ENCODE measurements around the gene SLC26A3.
A peak's percentile ranks its signal among the peaks of the same experiment; 100 is the strongest.

Gene SLC26A3

DNA sequence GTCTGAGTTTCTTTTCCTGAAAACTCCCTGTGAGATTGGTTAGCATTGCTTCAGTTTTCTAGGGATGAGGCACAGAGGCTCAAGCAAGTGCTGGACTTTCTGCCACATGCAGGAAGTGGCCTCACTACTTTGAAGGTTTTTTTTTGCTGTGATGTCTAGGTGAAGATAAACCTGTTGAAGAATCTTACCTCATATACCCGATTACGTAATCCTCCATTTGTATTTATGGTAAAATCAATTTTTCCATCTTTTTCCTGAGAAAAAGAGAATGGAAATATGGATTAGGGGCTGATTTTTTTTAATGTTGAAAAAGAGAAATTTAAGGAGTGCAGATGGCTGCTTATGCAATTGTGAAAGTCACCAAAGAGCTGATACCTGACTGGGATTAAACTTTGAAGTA, 35.6 kb downstream of the SLC26A3 start:
- TF ChIP-seq, protein P1, sequence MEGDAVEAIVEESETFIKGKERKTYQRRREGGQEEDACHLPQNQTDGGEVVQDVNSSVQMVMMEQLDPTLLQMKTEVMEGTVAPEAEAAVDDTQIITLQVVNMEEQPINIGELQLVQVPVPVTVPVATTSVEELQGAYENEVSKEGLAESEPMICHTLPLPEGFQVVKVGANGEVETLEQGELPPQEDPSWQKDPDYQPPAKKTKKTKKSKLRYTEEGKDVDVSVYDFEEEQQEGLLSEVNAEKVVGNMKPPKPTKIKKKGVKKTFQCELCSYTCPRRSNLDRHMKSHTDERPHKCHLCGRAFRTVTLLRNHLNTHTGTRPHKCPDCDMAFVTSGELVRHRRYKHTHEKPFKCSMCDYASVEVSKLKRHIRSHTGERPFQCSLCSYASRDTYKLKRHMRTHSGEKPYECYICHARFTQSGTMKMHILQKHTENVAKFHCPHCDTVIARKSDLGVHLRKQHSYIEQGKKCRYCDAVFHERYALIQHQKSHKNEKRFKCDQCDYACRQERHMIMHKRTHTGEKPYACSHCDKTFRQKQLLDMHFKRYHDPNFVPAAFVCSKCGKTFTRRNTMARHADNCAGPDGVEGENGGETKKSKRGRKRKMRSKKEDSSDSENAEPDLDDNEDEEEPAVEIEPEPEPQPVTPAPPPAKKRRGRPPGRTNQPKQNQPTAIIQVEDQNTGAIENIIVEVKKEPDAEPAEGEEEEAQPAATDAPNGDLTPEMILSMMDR (IDR thresholded peaks at IDR 0.05; ENCODE audit: low read depth, low read length, missing control alignments) = no peak
- no peak for DNase-seq (ENCODE audit: extremely low read depth, low read depth)
- no peak overlapping the region for H3K4me3 ChIP-seq (replicated peaks; ENCODE audit: low read depth, low read length)

DNA sequence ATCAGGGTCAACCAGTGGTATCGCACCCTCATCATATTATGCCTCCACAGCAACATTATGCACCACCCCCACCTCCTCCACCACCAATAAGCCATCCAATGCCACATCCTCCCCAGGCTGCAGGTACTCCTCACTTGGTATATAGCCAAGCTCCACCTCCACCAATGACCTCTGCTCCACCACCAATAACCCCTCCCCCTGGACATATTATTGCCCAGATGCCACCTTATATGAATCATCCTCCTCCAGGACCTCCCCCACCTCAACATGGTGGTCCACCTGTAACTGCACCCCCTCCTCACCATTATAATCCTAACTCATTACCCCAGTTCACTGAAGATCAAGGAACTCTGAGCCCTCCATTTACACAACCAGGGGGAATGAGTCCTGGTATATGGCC, 44.4 kb downstream of the SLC26A3 start:
- TF ChIP-seq, protein P1 (IDR thresholded peaks at IDR 0.05; ENCODE audit: low read depth, low read length, missing control alignments) = no peak
- DNase-seq (ENCODE audit: extremely low read depth, low read depth) = no peak
- no peak overlapping the region for H3K4me3 ChIP-seq (replicated peaks; ENCODE audit: low read depth, low read length)

DNA sequence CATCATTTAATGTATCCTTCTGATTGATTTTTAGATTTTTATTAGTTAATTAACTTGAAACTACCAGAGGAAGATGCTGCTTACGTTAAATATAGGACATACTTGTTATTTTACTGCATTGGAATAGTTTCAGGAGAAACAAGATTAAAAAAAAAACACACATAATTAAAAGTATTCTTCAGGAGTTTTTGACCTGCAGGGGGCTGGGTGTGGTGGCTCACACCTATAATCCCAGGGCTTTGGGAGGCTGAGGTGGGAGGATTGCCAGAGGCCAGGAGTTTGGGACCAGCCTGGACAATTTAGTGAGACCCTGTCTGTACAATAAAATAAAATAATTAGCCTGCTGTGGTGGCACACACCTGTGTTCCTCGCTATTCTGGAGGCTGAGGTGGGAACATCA, 48.4 kb downstream of the SLC26A3 start:
- H3K4me3 ChIP-seq (replicated peaks; ENCODE audit: low read depth, low read length) = no peak overlapping the region
- TF ChIP-seq, protein P1 (IDR thresholded peaks at IDR 0.05; ENCODE audit: low read depth, low read length, missing control alignments) = no peak
- no peak for DNase-seq (ENCODE audit: extremely low read depth, low read depth)

DNA sequence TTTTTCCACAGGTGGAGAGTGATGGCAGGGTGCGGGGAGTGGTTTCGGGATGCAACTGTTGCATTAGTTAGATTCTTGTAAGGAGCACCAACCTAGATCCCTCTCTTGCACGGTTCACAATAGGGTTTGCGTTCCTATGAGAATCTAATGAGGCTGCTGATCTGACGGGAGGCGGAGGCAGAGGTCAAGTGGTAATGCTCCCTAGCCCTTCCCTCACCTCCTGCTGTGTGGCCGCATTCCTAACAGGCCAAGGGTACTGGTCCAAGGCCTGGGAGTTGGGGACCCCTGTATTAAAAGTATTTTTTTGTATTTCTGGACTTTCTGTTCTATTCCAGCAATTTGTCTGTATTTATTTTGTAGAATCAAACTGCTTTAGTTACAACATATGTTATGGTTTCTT, 51.9 kb downstream of the SLC26A3 start:
- no peak for DNase-seq (ENCODE audit: extremely low read depth, low read depth)
- H3K4me3 ChIP-seq (replicated peaks; ENCODE audit: low read depth, low read length) = no peak overlapping the region
- TF ChIP-seq, protein P1 (IDR thresholded peaks at IDR 0.05; ENCODE audit: low read depth, low read length, missing control alignments) = no peak

- no peak for DNase-seq (ENCODE audit: extremely low read depth, low read depth)
- H3K4me3 ChIP-seq (replicated peaks; ENCODE audit: low read depth, low read length) = peak overlapping the region; percentile 70
- TF ChIP-seq, protein P1 (IDR thresholded peaks at IDR 0.05; ENCODE audit: low read depth, low read length, missing control alignments) = no peak
These were observed 57.0 kb downstream of the SLC26A3 start for GRCh38 chr7:107746006-107746405.

DNA sequence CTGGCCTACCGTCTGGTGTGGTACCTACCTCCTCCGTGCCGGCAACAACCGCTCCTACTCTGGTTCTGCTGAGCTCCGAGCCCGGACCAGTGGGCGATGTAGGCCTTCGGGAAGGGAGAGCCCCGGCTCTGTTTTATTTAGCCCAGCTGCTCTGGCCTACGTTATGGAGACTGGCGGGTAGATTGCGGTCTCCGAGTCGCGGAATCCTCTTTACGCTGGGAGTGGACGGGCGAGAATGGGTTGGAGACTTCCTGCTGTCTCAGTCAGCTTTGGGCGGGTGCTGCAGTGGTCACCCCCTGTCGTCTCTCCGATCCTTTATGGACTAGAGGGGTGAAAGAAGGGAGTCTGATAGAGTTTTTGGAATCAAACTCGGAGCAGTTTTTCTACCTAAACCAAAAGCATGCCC, 58.7 kb downstream of the SLC26A3 start:
- H3K4me3 ChIP-seq (replicated peaks; ENCODE audit: low read depth, low read length) = peak overlapping the region; percentile 70
- DNase-seq (ENCODE audit: extremely low read depth, low read depth) = no peak
- TF ChIP-seq, protein P1 (IDR thresholded peaks at IDR 0.05; ENCODE audit: low read depth, low read length, missing control alignments) = no peak
